Measurements from ENCODE around the gene CNTLN. TPM values are rescaled to one million over a fixed set of nuclear protein-coding genes. Genes with fewer than 3 reads are reported as not detected.

CNTLN gene
- total RNA-seq, 1 experiment from 2014 or later = 15.0 TPM

DNA sequence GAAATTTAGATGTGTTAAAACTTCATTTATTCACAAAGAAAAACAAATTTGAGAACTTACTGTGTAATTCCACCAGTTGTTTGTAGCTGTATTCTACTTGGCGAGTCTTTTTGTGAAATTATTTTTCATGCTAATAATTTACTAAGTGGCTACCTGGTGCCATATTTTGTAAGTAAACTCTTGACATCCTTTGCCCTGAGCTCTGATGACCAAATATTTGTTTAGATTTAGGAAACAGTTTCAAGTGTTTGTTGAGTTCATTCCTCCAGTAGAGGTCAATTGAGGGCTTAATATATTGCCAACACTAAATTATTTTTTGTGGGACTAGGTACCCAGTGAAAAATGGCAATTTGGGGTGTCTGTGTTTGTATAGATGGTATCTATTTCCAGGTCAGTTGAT lies 3.7 kb downstream of the CNTLN start:
- H3K36me3 Mint-ChIP-seq (ENCODE audit: insufficient read depth in 1 of 3, low read depth in 3 of 3) = peaks cover 3 to 10% (median 4%) of the 10 kb centered on the region in 3 experiments; a peak in 4 of 7 replicates
- Histone ChIP-seq H2BK120ac (ENCODE audit: low read depth, low read length, poor library complexity, severe bottlenecking) (no peak overlapping the region), H3K23me2 (ENCODE audit: insufficient read length, low read depth, low read length, poor library complexity, severe bottlenecking) (peaks cover 7% of the 10 kb centered on the region), H2AFZ (ENCODE audit: low read length) (no peak overlapping the region), H3K27me3 (ENCODE audit: insufficient read depth, low read length) (peaks cover 4% of the 10 kb centered on the region; the same call in 1 of the 2 replicates), H2BK5ac (ENCODE audit: insufficient read length, low read length) (no peak overlapping the region), H3K9me3 (ENCODE audit: control insufficient read depth, low read depth, low read length) (no peaks in the 10 kb centered on the region), H3K4me2 (ENCODE audit: insufficient read depth, insufficient read length, low read length) (no peak overlapping the region), H3T11ph (ENCODE audit: low read length) (no peak overlapping the region), H2BK15ac (ENCODE audit: low read depth, low read length) (no peak overlapping the region), H3K9ac (ENCODE audit: extremely low read depth, insufficient read length, low read length) (no peak overlapping the region), H3K4me1 (ENCODE audit: insufficient read depth, low read length) (peaks cover 3% of the 10 kb centered on the region; the same call in 1 of the 2 replicates), H3K27ac (ENCODE audit: insufficient read length, low read depth, low read length) (no peak overlapping the region), H3K79me2 (ENCODE audit: insufficient read depth, low read length) (no peaks in the 10 kb centered on the region; the same call in 1 of the 2 replicates), H4K91ac (ENCODE audit: insufficient read length, low read depth, low read length) (no peak overlapping the region), H2AK5ac (ENCODE audit: insufficient read length, low read length) (no peak overlapping the region), H3K14ac (ENCODE audit: insufficient read depth, low read length) (no peak overlapping the region), H3K4ac (ENCODE audit: low read depth, low read length) (no peak overlapping the region), H3K56ac (ENCODE audit: insufficient read length, low read depth, low read length) (no peak overlapping the region), H4K8ac (replicated peaks; ENCODE audit: insufficient read length, low read depth, low read length) (no peak overlapping the region), H3K23ac (ENCODE audit: insufficient read length, low read depth, low read length) (no peak overlapping the region), H2BK20ac (ENCODE audit: low read depth, low read length, poor library complexity, severe bottlenecking) (no peak overlapping the region), H4K20me1 (ENCODE audit: control insufficient read depth, insufficient read depth, insufficient read length) (no peaks in the 10 kb centered on the region), H3K79me1 (ENCODE audit: insufficient read depth, low read depth, low read length, poor library complexity, severe bottlenecking) (no peaks in the 10 kb centered on the region), H3K18ac (ENCODE audit: insufficient read length, low read depth, low read length) (no peak overlapping the region), H2BK12ac (ENCODE audit: insufficient read length, low read depth, low read length) (no peak overlapping the region), H4K5ac (ENCODE audit: insufficient read length, low read depth, low read length) (no peak overlapping the region)
- H3K4me1 Mint-ChIP-seq = peaks cover 14 to 17% of the 10 kb centered on the region in 2 experiments
- H3K9me3 Mint-ChIP-seq = no peaks in the 10 kb centered on the region; a peak in 2 of 5 replicates
- no peak overlapping the region for H3K4me3 Mint-ChIP-seq
- no CpG with 5 or more reads among the region's 1 CpG for WGBS (ENCODE audit: extremely low coverage, insufficient read length, low lambda C conversion rate)
- H3K27me3 Mint-ChIP-seq (ENCODE audit: low read depth) = peaks cover 11% of the 10 kb centered on the region
- no peak overlapping the region for H3K27ac Mint-ChIP-seq
- TF ChIP-seq, protein P1, sequence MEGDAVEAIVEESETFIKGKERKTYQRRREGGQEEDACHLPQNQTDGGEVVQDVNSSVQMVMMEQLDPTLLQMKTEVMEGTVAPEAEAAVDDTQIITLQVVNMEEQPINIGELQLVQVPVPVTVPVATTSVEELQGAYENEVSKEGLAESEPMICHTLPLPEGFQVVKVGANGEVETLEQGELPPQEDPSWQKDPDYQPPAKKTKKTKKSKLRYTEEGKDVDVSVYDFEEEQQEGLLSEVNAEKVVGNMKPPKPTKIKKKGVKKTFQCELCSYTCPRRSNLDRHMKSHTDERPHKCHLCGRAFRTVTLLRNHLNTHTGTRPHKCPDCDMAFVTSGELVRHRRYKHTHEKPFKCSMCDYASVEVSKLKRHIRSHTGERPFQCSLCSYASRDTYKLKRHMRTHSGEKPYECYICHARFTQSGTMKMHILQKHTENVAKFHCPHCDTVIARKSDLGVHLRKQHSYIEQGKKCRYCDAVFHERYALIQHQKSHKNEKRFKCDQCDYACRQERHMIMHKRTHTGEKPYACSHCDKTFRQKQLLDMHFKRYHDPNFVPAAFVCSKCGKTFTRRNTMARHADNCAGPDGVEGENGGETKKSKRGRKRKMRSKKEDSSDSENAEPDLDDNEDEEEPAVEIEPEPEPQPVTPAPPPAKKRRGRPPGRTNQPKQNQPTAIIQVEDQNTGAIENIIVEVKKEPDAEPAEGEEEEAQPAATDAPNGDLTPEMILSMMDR (conservative IDR thresholded peaks at IDR 0.05) = no peak
- no peak for DNase-seq
